Spleen (tissue), 7 donors: ENCODE measurements around the gene UBE2L3.

Experiments
- POLR2AphosphoS5 ChIP-seq, 3 donors: sonication (generic); formaldehyde crosslinking; IDR thresholded peaks; one replicate each; pipeline ENCODE4 v1.5.1; 2017; ENCODE audit warnings: antibody characterized with exemption in 3 of 3
- TF ChIP-seq, protein P1 (sequence below), 11 experiments: fragments of 200-600 bp in 7 of 11; fragments of 450-650 bp in 4 of 11; sonication (generic) in 4 of 11; IDR thresholded peaks in 8 of 11; conservative IDR thresholded peaks in 3 of 11; 1 replicate in 7 of 11; 2 replicates in 4 of 11; pipeline versions ENCODE4 v1.4.0 to v1.8.0; 2016 to 2021; ENCODE audit warnings: antibody characterized with exemption in 11 of 11, inconsistent platforms in 4 of 11, mild to moderate bottlenecking in 1 of 11
- donor health status: DM: no; HTN: no; CAD: no; lungs with moderate emphysema.
- donor health status: DM: no; HTN: no; CAD: no.
- donor health status: DM: no; HTN: no; CAD: no.

DNA sequence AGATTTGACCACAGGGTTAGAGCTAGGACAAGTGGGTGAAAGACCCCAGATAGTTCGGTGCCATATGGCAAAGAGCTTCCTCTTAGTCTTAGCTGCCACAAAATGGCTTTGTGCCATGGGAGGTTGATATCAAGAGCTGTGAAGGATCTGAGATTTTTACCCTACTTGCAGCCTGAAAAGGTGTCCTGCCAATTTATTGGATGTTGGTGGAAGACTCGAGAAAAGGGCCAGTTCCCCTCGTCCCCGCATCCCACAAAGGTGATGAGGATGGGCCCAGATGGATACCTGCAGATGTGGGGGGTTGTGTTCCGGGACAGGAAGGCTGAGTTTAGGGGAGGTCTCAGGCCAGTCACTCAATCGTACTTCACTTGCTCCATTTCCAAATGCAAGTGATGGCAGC is 35.1 kb downstream of the UBE2L3 start:
- TF ChIP-seq POLR2AphosphoS5 (IDR thresholded peaks at IDR 0.05), result no peak
- TF ChIP-seq, protein P1, sequence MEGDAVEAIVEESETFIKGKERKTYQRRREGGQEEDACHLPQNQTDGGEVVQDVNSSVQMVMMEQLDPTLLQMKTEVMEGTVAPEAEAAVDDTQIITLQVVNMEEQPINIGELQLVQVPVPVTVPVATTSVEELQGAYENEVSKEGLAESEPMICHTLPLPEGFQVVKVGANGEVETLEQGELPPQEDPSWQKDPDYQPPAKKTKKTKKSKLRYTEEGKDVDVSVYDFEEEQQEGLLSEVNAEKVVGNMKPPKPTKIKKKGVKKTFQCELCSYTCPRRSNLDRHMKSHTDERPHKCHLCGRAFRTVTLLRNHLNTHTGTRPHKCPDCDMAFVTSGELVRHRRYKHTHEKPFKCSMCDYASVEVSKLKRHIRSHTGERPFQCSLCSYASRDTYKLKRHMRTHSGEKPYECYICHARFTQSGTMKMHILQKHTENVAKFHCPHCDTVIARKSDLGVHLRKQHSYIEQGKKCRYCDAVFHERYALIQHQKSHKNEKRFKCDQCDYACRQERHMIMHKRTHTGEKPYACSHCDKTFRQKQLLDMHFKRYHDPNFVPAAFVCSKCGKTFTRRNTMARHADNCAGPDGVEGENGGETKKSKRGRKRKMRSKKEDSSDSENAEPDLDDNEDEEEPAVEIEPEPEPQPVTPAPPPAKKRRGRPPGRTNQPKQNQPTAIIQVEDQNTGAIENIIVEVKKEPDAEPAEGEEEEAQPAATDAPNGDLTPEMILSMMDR (IDR thresholded peaks at IDR 0.05 in 8 of 11, conservative IDR thresholded peaks at IDR 0.05 in 3 of 11), result no peak
